Mesenchymal stem cell (in vitro differentiated cells and primary cell): Measurements from ENCODE around the gene PRSS16.

Experiments
- DNase-seq: peaks from one replicate; pipeline ENCODE4 v3.0.0-alpha.2; 2013
- H2AFZ ChIP-seq: one replicate; pipeline ENCODE4 v1.6.1; 2013; ENCODE audit warnings: low read depth, mild to moderate bottlenecking, control low read depth, inconsistent platforms, low read length, moderate library complexity
- H2AK5ac ChIP-seq: 2 replicates; pipeline ENCODE4 v1.6.1; 2013; ENCODE audit warnings: low read length, moderate library complexity, mild to moderate bottlenecking, inconsistent platforms; ENCODE audit not compliant: severe bottlenecking
- H2BK120ac ChIP-seq: one replicate; pipeline ENCODE4 v1.6.1; 2013; ENCODE audit warnings: low read depth, mild to moderate bottlenecking, inconsistent platforms, low read length, moderate library complexity
- H2BK12ac ChIP-seq, 2 experiments: one replicate each; pipeline ENCODE4 v1.6.1; 2013; ENCODE audit warnings: inconsistent platforms in 2 of 2, low read length in 2 of 2, mild to moderate bottlenecking in 2 of 2, moderate library complexity in 2 of 2, control low read depth in 1 of 2
- H2BK15ac ChIP-seq: one replicate; pipeline ENCODE4 v1.6.1; 2013; ENCODE audit warnings: mild to moderate bottlenecking, low read depth, inconsistent platforms; ENCODE audit not compliant: poor library complexity, severe bottlenecking
- H2BK5ac ChIP-seq: 2 replicates; pipeline ENCODE4 v1.6.1; 2013; ENCODE audit warnings: low read depth, mild to moderate bottlenecking, low read length, control low read depth, inconsistent platforms; ENCODE audit not compliant: poor library complexity, severe bottlenecking
- H3K14ac ChIP-seq, 2 experiments: one replicate each; pipeline ENCODE4 v1.6.1; 2013; ENCODE audit warnings: inconsistent platforms in 2 of 2, low read length in 2 of 2, control low read depth in 1 of 2, mild to moderate bottlenecking in 1 of 2, moderate library complexity in 1 of 2
- H3K18ac ChIP-seq, 2 experiments: one replicate each; pipeline ENCODE4 v1.6.1; 2013; ENCODE audit warnings: inconsistent platforms in 2 of 2, low read length in 2 of 2, control low read depth in 1 of 2, low read depth in 1 of 2, mild to moderate bottlenecking in 1 of 2
- H3K23ac ChIP-seq, 2 experiments: one replicate each; pipeline ENCODE4 v1.6.1; 2013; ENCODE audit warnings: inconsistent platforms in 2 of 2, low read length in 2 of 2, mild to moderate bottlenecking in 2 of 2, moderate library complexity in 2 of 2, control low read depth in 1 of 2
- H3K27ac ChIP-seq: 2 replicates; pipeline ENCODE4 v1.5.1; 2013; ENCODE audit warnings: mild to moderate bottlenecking, moderate library complexity, low read length, control low read depth, inconsistent platforms; ENCODE audit not compliant: poor library complexity, severe bottlenecking
- H3K27me3 ChIP-seq, 2 experiments: 2 replicates each; pipeline versions ENCODE4 v1.6.1 to v1.7.0; 2013; ENCODE audit warnings: low read length in 2 of 2, mild to moderate bottlenecking in 2 of 2, moderate library complexity in 2 of 2, control low read depth in 1 of 2, inconsistent platforms in 1 of 2; ENCODE audit not compliant: control insufficient read depth in 1 of 2, insufficient read depth in 1 of 2
- H3K36me3 ChIP-seq, 2 experiments: 2 replicates each; pipeline versions ENCODE4 v1.6.1 to v1.7.0; 2013; ENCODE audit warnings: low read length in 2 of 2, control low read depth in 1 of 2, inconsistent platforms in 1 of 2, low read depth in 1 of 2, mild to moderate bottlenecking in 1 of 2; ENCODE audit not compliant: insufficient read depth in 2 of 2, control insufficient read depth in 1 of 2
- H3K4ac ChIP-seq, 2 experiments: one replicate each; pipeline ENCODE4 v1.6.1; 2013; ENCODE audit warnings: inconsistent platforms in 2 of 2, low read length in 2 of 2, mild to moderate bottlenecking in 2 of 2, moderate library complexity in 2 of 2, control low read depth in 1 of 2, low read depth in 1 of 2
- H3K4me1 ChIP-seq: 2 replicates; pipeline ENCODE4 v1.6.1; 2013; ENCODE audit warnings: low read depth, low read length, control low read depth; ENCODE audit not compliant: control insufficient read depth, insufficient read depth
- H3K4me2 ChIP-seq: 2 replicates; pipeline ENCODE4 v1.6.1; 2013; ENCODE audit warnings: low read length, mild to moderate bottlenecking, inconsistent platforms; ENCODE audit not compliant: poor library complexity, severe bottlenecking
- H3K4me3 ChIP-seq, 2 experiments: 2 replicates each; pipeline versions ENCODE4 v1.5.1 to v1.7.0; 2013; ENCODE audit warnings: low read length in 2 of 2, mild to moderate bottlenecking in 2 of 2, control low read depth in 1 of 2, low read depth in 1 of 2; ENCODE audit not compliant: insufficient read depth in 1 of 2
- H3K79me1 ChIP-seq: replicated peaks from 2 replicates; pipeline ENCODE4 v1.6.1; 2013; ENCODE audit warnings: mild to moderate bottlenecking, control low read depth, low read length, inconsistent platforms; ENCODE audit not compliant: poor library complexity, severe bottlenecking
- H3K9ac ChIP-seq: 2 replicates; pipeline ENCODE4 v1.7.0; 2013; ENCODE audit warnings: mild to moderate bottlenecking, low read length, moderate library complexity
- H3K9me3 ChIP-seq: 2 replicates; pipeline ENCODE4 v1.7.0; 2013; ENCODE audit warnings: mild to moderate bottlenecking, low read length; ENCODE audit not compliant: control insufficient read depth
- H4K8ac ChIP-seq: one replicate; pipeline ENCODE4 v1.6.1; 2013; ENCODE audit warnings: inconsistent platforms, mild to moderate bottlenecking, low read length, moderate library complexity
- H4K91ac ChIP-seq: one replicate; pipeline ENCODE4 v1.6.1; 2013; ENCODE audit warnings: mild to moderate bottlenecking, low read length, inconsistent platforms
- WGBS: methylation state at CpG from one replicate; pipeline ENCODE4 v1.1.7; 2013; ENCODE audit warnings: mixed read lengths; 5-methylcytosine and 5-hydroxymethylcytosine counted together

The PRSS16 gene

DNA sequence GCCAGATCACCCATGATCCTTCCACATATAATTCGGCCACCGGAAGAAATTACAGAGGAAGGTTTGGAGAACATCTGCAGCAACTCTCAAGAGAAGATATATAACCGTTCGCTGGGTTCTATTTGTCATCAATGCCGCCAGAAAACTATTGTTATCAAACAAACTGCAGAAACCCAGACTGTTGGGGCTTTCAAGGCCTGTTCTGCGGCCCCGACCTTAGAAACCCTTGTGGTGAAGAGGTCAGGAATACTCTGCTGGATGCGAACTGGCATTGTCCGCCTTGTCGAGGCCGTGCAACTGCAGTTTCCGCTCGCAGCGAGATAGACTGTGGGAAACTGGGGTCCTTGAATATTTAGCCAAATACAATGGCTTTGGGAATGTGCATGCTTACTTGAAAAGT, 21.3 kb downstream of the PRSS16 start:
- Histone ChIP-seq H3K27me3 (peaks cover 29% of the 10 kb centered on the region in 2 experiments), H3K79me1 (no peaks in the 10 kb centered on the region), H2BK120ac (no peak overlapping the region), H3K27ac (no peak overlapping the region), H3K4me2 (no peak overlapping the region), H3K14ac (no peak overlapping the region), H3K23ac (no peak overlapping the region), H3K18ac (no peak overlapping the region), H2BK15ac (no peak overlapping the region), H2AK5ac (no peak overlapping the region), H4K91ac (no peak overlapping the region), H2BK12ac (no peak overlapping the region), H3K36me3 (no peaks in the 10 kb centered on the region), H3K9ac (no peak overlapping the region), H4K8ac (no peak overlapping the region), H2AFZ (no peak overlapping the region), H3K4me3 (no peak overlapping the region), H3K9me3 (no peaks in the 10 kb centered on the region), H3K4ac (no peak overlapping the region), H3K4me1 (peaks cover 2% of the 10 kb centered on the region), H2BK5ac (no peak overlapping the region)
- DNase-seq = no peak
- WGBS = 95% methylated on average over 14 of the region's 14 CpGs

DNA sequence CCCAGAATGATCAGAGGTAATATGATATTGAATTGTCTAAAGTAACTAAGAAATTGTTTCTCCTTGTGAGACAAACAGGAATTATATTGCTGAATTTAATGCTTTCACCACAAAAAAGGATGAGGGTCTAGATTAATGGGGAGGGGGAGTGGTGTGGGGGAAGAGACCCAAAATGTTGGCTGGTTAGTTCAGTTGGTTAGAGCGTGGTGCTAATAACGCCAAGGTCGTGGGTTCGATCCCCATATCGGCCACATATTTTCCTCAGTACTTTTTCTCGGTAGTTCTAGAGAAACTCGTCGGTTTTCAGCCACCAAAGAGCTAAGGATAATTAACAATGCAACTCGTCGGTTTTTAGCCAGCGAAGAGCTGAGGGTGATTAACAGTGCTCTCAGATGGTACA, 26.3 kb downstream of the PRSS16 start:
- no peaks in the 10 kb centered on the region for H3K9me3 ChIP-seq
- no peak overlapping the region for H4K91ac ChIP-seq
- no peak overlapping the region for H3K23ac ChIP-seq
- H3K14ac ChIP-seq = no peak overlapping the region
- H3K4me3 ChIP-seq = no peak overlapping the region
- 53% methylated on average over 11 of the region's 11 CpGs for WGBS
- H3K27ac ChIP-seq = no peak overlapping the region
- no peak overlapping the region for H3K18ac ChIP-seq
- H2BK5ac ChIP-seq = no peak overlapping the region
- no peak overlapping the region for H3K9ac ChIP-seq
- H2BK120ac ChIP-seq = no peak overlapping the region
- no peak overlapping the region for H4K8ac ChIP-seq
- DNase-seq = no peak
- H3K4me1 ChIP-seq = no peaks in the 10 kb centered on the region
- no peak overlapping the region for H2AK5ac ChIP-seq
- H2BK15ac ChIP-seq = no peak overlapping the region
- H3K4ac ChIP-seq = no peak overlapping the region
- no peaks in the 10 kb centered on the region for H3K36me3 ChIP-seq
- H3K79me1 ChIP-seq = no peaks in the 10 kb centered on the region
- peaks cover 23 to 27% of the 10 kb centered on the region in 2 experiments for H3K27me3 ChIP-seq
- no peak overlapping the region for H2BK12ac ChIP-seq
- no peak overlapping the region for H2AFZ ChIP-seq
- H3K4me2 ChIP-seq = no peak overlapping the region

DNA sequence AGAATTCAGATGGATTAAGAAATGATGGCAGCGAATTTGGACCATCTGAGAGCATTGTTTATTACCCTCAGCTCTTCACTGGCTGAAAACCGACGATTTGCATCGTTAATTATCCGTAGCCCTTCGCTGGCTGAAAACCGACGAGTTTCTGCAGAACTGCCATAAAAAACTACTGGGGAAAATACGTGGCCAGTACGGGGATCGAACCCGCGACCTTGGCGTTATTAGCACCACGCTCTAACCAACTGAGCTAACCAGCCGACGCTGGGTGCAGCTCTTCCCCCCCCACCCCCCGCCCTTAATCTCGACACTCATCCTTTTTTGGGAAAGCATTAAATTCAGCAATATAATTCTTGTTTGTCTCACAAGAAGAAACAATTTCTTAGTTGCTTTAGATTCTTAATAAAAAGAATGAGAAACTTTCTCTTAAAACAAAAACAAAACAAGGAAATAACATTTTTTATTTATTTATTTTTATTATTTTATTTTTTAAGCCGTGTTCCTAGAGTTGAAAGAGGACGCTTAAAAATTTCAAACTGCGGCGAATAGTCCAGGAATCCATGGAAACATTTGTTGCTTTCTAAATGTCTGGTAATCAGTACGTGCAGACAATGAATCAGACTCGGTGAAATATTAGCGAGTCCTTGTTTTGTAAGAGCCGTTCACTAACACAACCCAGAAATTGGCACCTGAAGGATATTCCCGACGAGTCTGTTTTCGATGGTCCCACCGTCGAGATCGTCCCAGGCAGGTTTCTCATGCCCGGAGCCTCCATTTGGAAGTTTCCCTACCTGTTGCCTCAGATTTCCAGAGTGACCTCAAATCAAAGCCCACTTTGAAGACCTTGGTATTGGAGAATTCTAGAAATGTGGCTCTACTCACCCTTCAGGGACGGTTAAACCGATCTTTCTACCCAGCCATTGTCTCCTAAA, 27.8 kb downstream of the PRSS16 start:
- H3K9me3 ChIP-seq = no peaks in the 10 kb centered on the region
- H4K8ac ChIP-seq = no peak overlapping the region
- H2BK120ac ChIP-seq = no peak overlapping the region
- no peak overlapping the region for H2AK5ac ChIP-seq
- no peak overlapping the region for H4K91ac ChIP-seq
- no peak overlapping the region for H3K4me3 ChIP-seq
- no peak overlapping the region for H3K9ac ChIP-seq
- H3K4me2 ChIP-seq = peak overlapping the region; percentile 50
- H2BK5ac ChIP-seq = no peak overlapping the region
- 16% methylated on average over 32 of the region's 36 CpGs for WGBS
- H2BK12ac ChIP-seq = no peak overlapping the region
- H2AFZ ChIP-seq = no peak overlapping the region
- no peak for DNase-seq
- H3K36me3 ChIP-seq = no peaks in the 10 kb centered on the region
- peaks cover 2% of the 10 kb centered on the region for H3K4me1 ChIP-seq
- H3K14ac ChIP-seq = no peak overlapping the region
- peaks cover 16 to 20% of the 10 kb centered on the region in 2 experiments for H3K27me3 ChIP-seq
- H3K27ac ChIP-seq = no peak overlapping the region
- H3K4ac ChIP-seq = no peak overlapping the region
- H3K23ac ChIP-seq = no peak overlapping the region
- H3K18ac ChIP-seq = no peak overlapping the region
- H2BK15ac ChIP-seq = no peak overlapping the region
- no peaks in the 10 kb centered on the region for H3K79me1 ChIP-seq

DNA sequence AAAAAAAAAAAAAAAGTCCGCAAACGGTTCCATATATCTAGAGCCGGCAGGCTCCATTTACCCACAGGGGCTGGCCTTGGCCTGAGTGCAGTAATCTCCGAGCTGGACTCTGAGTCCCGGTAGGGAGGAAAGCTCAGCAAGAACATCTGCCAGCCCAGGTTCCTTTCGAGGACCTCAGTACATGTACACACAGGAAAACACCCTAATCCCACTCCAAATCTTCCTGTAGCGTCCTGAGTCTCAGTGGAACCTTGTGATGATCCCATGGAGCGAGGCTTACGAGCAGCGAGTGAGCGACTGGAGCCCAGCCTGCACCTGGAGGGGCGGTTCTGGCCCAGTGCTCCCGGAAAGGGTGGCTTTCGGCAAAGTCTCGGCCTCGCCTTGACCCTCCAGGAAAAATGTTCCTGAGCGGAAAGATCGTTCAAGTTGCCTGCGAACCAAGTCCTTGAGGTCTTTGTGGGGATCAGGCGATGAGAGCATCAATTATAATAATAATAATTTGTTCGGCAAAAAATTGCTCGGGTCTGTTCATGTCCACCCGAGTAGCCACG, 32.1 kb downstream of the PRSS16 start:
- no peaks in the 10 kb centered on the region for H3K9me3 ChIP-seq
- no peak for DNase-seq
- no peak overlapping the region for H2BK15ac ChIP-seq
- H4K8ac ChIP-seq = no peak overlapping the region
- no peaks in the 10 kb centered on the region for H3K79me1 ChIP-seq
- H3K27ac ChIP-seq = no peak overlapping the region
- no peaks in the 10 kb centered on the region for H3K36me3 ChIP-seq
- no peak overlapping the region for H3K18ac ChIP-seq
- peak overlapping the region; percentile 72 for H2AFZ ChIP-seq
- H3K23ac ChIP-seq = no peak overlapping the region
- H3K9ac ChIP-seq = no peak overlapping the region
- H3K4me3 ChIP-seq = peak overlapping the region; percentile 29 to 78
- H3K4me1 ChIP-seq = peaks cover 7% of the 10 kb centered on the region
- 3% methylated on average over 24 of the region's 24 CpGs for WGBS
- H4K91ac ChIP-seq = no peak overlapping the region
- H2BK5ac ChIP-seq = no peak overlapping the region
- peaks cover 8 to 34% of the 10 kb centered on the region in 2 experiments for H3K27me3 ChIP-seq
- H2AK5ac ChIP-seq = no peak overlapping the region
- H2BK120ac ChIP-seq = no peak overlapping the region
- peak overlapping the region; percentile 79 for H3K4me2 ChIP-seq
- no peak overlapping the region for H3K4ac ChIP-seq
- H3K14ac ChIP-seq = no peak overlapping the region
- no peak overlapping the region for H2BK12ac ChIP-seq
